Gastrocnemius medialis (tissue), 4 donors: Measurements from ENCODE around the gene DIPK1B.

Experiments used
- CTCF ChIP-seq, 5 experiments: fragments of 450-650 bp in 3 of 5; fragments of 200-600 bp in 2 of 5; sonication (generic) in 2 of 5; IDR thresholded peaks in 4 of 5; conservative IDR thresholded peaks in 1 of 5; 1 replicate in 4 of 5; 2 replicates in 1 of 5; pipeline ENCODE4 v1.5.1; 2016 to 2019; ENCODE audit warnings: antibody characterized with exemption in 5 of 5, mild to moderate bottlenecking in 3 of 5, moderate library complexity in 3 of 5
- POLR2A ChIP-seq, 2 donors: fragments of 450-650 bp; IDR thresholded peaks; one replicate each; pipeline ENCODE4 v1.6.1; 2017; ENCODE audit warnings: antibody characterized with exemption in 2 of 2, mild to moderate bottlenecking in 2 of 2, moderate library complexity in 2 of 2

GRCh38 chr9:136693490-136694162 lies 18.7 kb upstream of the DIPK1B start:
- no peak for TF ChIP-seq POLR2A (IDR thresholded peaks at IDR 0.05)
- TF ChIP-seq CTCF (IDR thresholded peaks at IDR 0.05 in 4 of 5, conservative IDR thresholded peaks at IDR 0.05 in 1 of 5): no peak
